H1 (cell line): ENCODE measurements around the gene ZNF302. TPM values are rescaled to one million over a fixed set of nuclear protein-coding genes. Genes with fewer than 3 reads are reported as not detected.

Experiments used
- CTCF ChIA-PET: fragments of 300-600 bp; sonication (Branson Sonifier 250); formaldehyde crosslinking; loops from one replicate; lab custom pipeline; 2021; ENCODE audit not compliant: partially characterized antibody; lab: Charles Lee
- POLR2A ChIA-PET: fragments of 300-600 bp; sonication (Branson Sonifier 250); formaldehyde crosslinking; loops from one replicate; lab custom pipeline; 2021; ENCODE audit warnings: inconsistent platforms; ENCODE audit not compliant: partially characterized antibody; lab: Charles Lee
- DNase-seq, 2 experiments: peaks; one replicate each; pipeline versions ENCODE4 v3.0.0 to v3.0.0-alpha.2; 2010 to 2022; ENCODE audit warnings: low spot score in 2 of 2, low read depth in 1 of 2, mixed read lengths in 1 of 2
- FAIRE-seq: peaks from 2 replicates; lab custom pipeline; 2011; peaks lifted over from hg19 to GRCh38; lab: Jason Lieb, UNC
- H2AFZ ChIP-seq: 2 replicates; pipeline ENCODE4 v1.8.1; 2012; ENCODE audit warnings: low read length, inconsistent platforms
- H2AK5ac ChIP-seq: 2 replicates; pipeline ENCODE4 v1.6.1; 2013; ENCODE audit warnings: low read depth, low read length
- H2BK120ac ChIP-seq: replicated peaks from 2 replicates; pipeline ENCODE3; 2013; ENCODE audit warnings: low read depth, low read length, inconsistent platforms
- H2BK12ac ChIP-seq: 2 replicates; pipeline ENCODE4 v1.6.1; 2013; ENCODE audit warnings: low read depth, low read length
- H2BK15ac ChIP-seq: 2 replicates; pipeline ENCODE4 v1.6.1; 2013; ENCODE audit warnings: low read length
- H2BK20ac ChIP-seq: 2 replicates; pipeline ENCODE4 v1.6.1; 2013; ENCODE audit warnings: low read length
- H2BK5ac ChIP-seq: 2 replicates; pipeline ENCODE4 v1.6.1; 2013; ENCODE audit warnings: low read depth, low read length
- H3K14ac ChIP-seq: 2 replicates; pipeline ENCODE4 v1.6.1; 2013; ENCODE audit warnings: inconsistent platforms; ENCODE audit not compliant: insufficient read length
- H3K18ac ChIP-seq: 2 replicates; pipeline ENCODE4 v1.6.1; 2013; ENCODE audit warnings: low read length; ENCODE audit errors: extremely low read depth
- H3K23ac ChIP-seq: 2 replicates; pipeline ENCODE4 v1.6.1; 2013; ENCODE audit warnings: inconsistent platforms; ENCODE audit not compliant: insufficient read length
- H3K23me2 ChIP-seq: 2 replicates; pipeline ENCODE4 v1.6.1; 2013; ENCODE audit warnings: low read depth, low read length
- H3K27ac ChIP-seq: 2 replicates; pipeline ENCODE4 v1.6.1; 2011; ENCODE audit warnings: low read depth, low read length, inconsistent platforms
- H3K27me3 ChIP-seq, 4 experiments: replicated peaks in 1 of 4; 1 replicate in 1 of 4; 2 replicates in 3 of 4; pipeline versions ENCODE4 v1.6.1 to v1.8.1; 2011 to 2013; ENCODE audit warnings: low read length in 3 of 4, mild to moderate bottlenecking in 3 of 4, inconsistent platforms in 2 of 4, mixed read lengths in 2 of 4, moderate library complexity in 1 of 4; ENCODE audit not compliant: control insufficient read depth in 3 of 4, insufficient read depth in 3 of 4; ENCODE audit errors: extremely low read depth in 1 of 4
- H3K36me3 ChIP-seq, 4 experiments: 2 replicates each; pipeline versions ENCODE4 v1.6.1 to v1.8.1; 2011 to 2013; ENCODE audit warnings: mild to moderate bottlenecking in 4 of 4, low read length in 3 of 4, moderate library complexity in 2 of 4, control low read depth in 1 of 4, inconsistent platforms in 1 of 4; ENCODE audit not compliant: insufficient read depth in 4 of 4, control insufficient read depth in 2 of 4
- H3K4ac ChIP-seq: replicated peaks from 2 replicates; pipeline ENCODE3; 2013; ENCODE audit warnings: low read length, low read depth, mixed read lengths, inconsistent platforms; ENCODE audit not compliant: insufficient read length
- H3K4me1 ChIP-seq, 4 experiments: replicated peaks in 1 of 4; 1 replicate in 1 of 4; 2 replicates in 3 of 4; pipeline versions ENCODE4 v1.6.1 to v1.8.1; 2011 to 2013; ENCODE audit warnings: low read length in 3 of 4, inconsistent platforms in 2 of 4, mixed read lengths in 1 of 4; ENCODE audit not compliant: insufficient read depth in 4 of 4, control insufficient read depth in 3 of 4
- H3K4me2 ChIP-seq, 2 experiments: 2 replicates each; pipeline versions ENCODE4 v1.6.1 to v1.8.1; 2011 to 2013; ENCODE audit warnings: low read depth in 2 of 2, low read length in 2 of 2, control low read depth in 1 of 2, inconsistent platforms in 1 of 2, mild to moderate bottlenecking in 1 of 2; ENCODE audit not compliant: insufficient read depth in 1 of 2
- H3K4me3 ChIP-seq, 4 experiments: fragments of 200-600, 300-600 bp in 1 of 4; sonication (generic), shearing (Covaris generic), sonication (Bioruptor Twin) in 1 of 4; 2 replicates each; pipeline versions ENCODE4 v1.5.1 to v1.8.1; 2011 to 2016; ENCODE audit warnings: low read length in 4 of 4, low read depth in 3 of 4, control low read depth in 2 of 4, inconsistent platforms in 2 of 4, mild to moderate bottlenecking in 2 of 4, mixed read lengths in 1 of 4, moderate library complexity in 1 of 4; ENCODE audit not compliant: insufficient read depth in 2 of 4; ENCODE audit errors: extremely low read depth in 1 of 4
- H3K56ac ChIP-seq: replicated peaks from 2 replicates; pipeline ENCODE3; 2013; ENCODE audit warnings: low read depth, mild to moderate bottlenecking, mixed read lengths, low read length, inconsistent platforms; ENCODE audit not compliant: insufficient read length
- H3K79me1 ChIP-seq: 2 replicates; pipeline ENCODE4 v1.6.1; 2013; ENCODE audit warnings: low read depth, low read length, control low read depth
- H3K79me2 ChIP-seq, 2 experiments: 2 replicates each; pipeline versions ENCODE4 v1.6.1 to v1.8.1; 2012 to 2013; ENCODE audit warnings: low read length in 2 of 2, mild to moderate bottlenecking in 2 of 2, inconsistent platforms in 1 of 2; ENCODE audit not compliant: insufficient read depth in 2 of 2, control insufficient read depth in 1 of 2
- H3K9ac ChIP-seq, 4 experiments: replicated peaks in 1 of 4; 1 replicate in 1 of 4; 2 replicates in 3 of 4; pipeline versions ENCODE4 v1.6.1 to v1.8.1; 2011 to 2013; ENCODE audit warnings: low read depth in 3 of 4, low read length in 3 of 4, control low read depth in 2 of 4, mild to moderate bottlenecking in 2 of 4, moderate library complexity in 2 of 4, inconsistent platforms in 1 of 4; ENCODE audit errors: extremely low read depth in 1 of 4
- H3K9me3 ChIP-seq, 2 experiments: 2 replicates each; pipeline versions ENCODE4 v1.6.1 to v1.8.1; 2012 to 2013; ENCODE audit warnings: mild to moderate bottlenecking in 2 of 2, moderate library complexity in 2 of 2, control low read depth in 1 of 2, inconsistent platforms in 1 of 2, low read depth in 1 of 2, low read length in 1 of 2, mixed read lengths in 1 of 2; ENCODE audit not compliant: insufficient read depth in 2 of 2
- H4K20me1 ChIP-seq, 2 experiments: replicated peaks in 1 of 2; 2 replicates each; pipeline versions ENCODE3 to v1.8.1; 2011 to 2013; ENCODE audit warnings: inconsistent platforms in 2 of 2, low read length in 2 of 2, mild to moderate bottlenecking in 1 of 2; ENCODE audit not compliant: insufficient read depth in 2 of 2, control insufficient read depth in 1 of 2
- H4K5ac ChIP-seq: 2 replicates; pipeline ENCODE4 v1.6.1; 2013; ENCODE audit warnings: low read length, low read depth, mixed read lengths, inconsistent platforms; ENCODE audit not compliant: insufficient read length
- H4K8ac ChIP-seq: 2 replicates; pipeline ENCODE4 v1.8.0; 2013; ENCODE audit warnings: mild to moderate bottlenecking, moderate library complexity, low read length, inconsistent platforms; ENCODE audit not compliant: insufficient read depth; ENCODE audit errors: extremely low read depth
- H4K91ac ChIP-seq: replicated peaks from 2 replicates; pipeline ENCODE3; 2013; ENCODE audit warnings: low read length, mixed read lengths, inconsistent platforms; ENCODE audit not compliant: insufficient read length
- BRCA1 ChIP-seq: IDR thresholded peaks from 2 replicates; pipeline ENCODE4 v1.6.1; 2012; ENCODE audit warnings: low read depth, low read length, improper control_type of control experiment
- CEBPB ChIP-seq: IDR thresholded peaks from 2 replicates; pipeline ENCODE4 v1.6.1; 2012; ENCODE audit warnings: low read depth, low read length
- EP300 ChIP-seq, 2 experiments: IDR thresholded peaks; 1 replicate in 1 of 2; 2 replicates in 1 of 2; pipeline ENCODE4 v1.6.1; 2011 to 2012; ENCODE audit warnings: low read depth in 2 of 2, low read length in 2 of 2, mild to moderate bottlenecking in 2 of 2, borderline replicate concordance in 1 of 2, inconsistent platforms in 1 of 2, moderate library complexity in 1 of 2
- HDAC2 ChIP-seq, 2 experiments: fragments of 300-600 bp in 1 of 2; sonication (generic) in 1 of 2; IDR thresholded peaks; 2 replicates each; pipeline ENCODE4 v1.6.1; 2011 to 2012; ENCODE audit warnings: low read depth in 2 of 2, low read length in 2 of 2, mild to moderate bottlenecking in 2 of 2, moderate library complexity in 2 of 2, borderline replicate concordance in 1 of 2, inconsistent platforms in 1 of 2
- HDAC6 ChIP-seq: IDR thresholded peaks from one replicate; pipeline ENCODE4 v1.7.1; 2012; ENCODE audit warnings: low read depth, mild to moderate bottlenecking, inconsistent platforms, low read length, moderate library complexity
- JUN ChIP-seq: IDR thresholded peaks from 2 replicates; pipeline ENCODE4 v1.6.1; 2011; ENCODE audit warnings: low read depth, mild to moderate bottlenecking, improper control_type of control experiment, low read length
- JUND ChIP-seq: IDR thresholded peaks from 2 replicates; pipeline ENCODE4 v1.6.1; 2011; ENCODE audit warnings: mild to moderate bottlenecking, improper control_type of control experiment, low read length
- KDM4A ChIP-seq: IDR thresholded peaks from one replicate; pipeline ENCODE4 v1.7.1; 2012; ENCODE audit warnings: low read depth, mild to moderate bottlenecking, moderate library complexity, low read length, inconsistent platforms; ENCODE audit not compliant: severe bottlenecking
- MAFK ChIP-seq: IDR thresholded peaks from 2 replicates; pipeline ENCODE4 v1.6.1; 2012; ENCODE audit warnings: low read depth, mild to moderate bottlenecking, improper control_type of control experiment, low read length
- POLR2A ChIP-seq, 2 experiments: IDR thresholded peaks; 1 replicate in 1 of 2; 2 replicates in 1 of 2; pipeline ENCODE4 v1.6.1; 2011; ENCODE audit warnings: low read depth in 2 of 2, low read length in 2 of 2, mild to moderate bottlenecking in 2 of 2; ENCODE audit errors: control extremely low read depth in 1 of 2
- SAP30 ChIP-seq: fragments of 300-600 bp; sonication (generic); IDR thresholded peaks from 2 replicates; pipeline ENCODE4 v1.7.1; 2012; ENCODE audit warnings: low read length, moderate library complexity, mild to moderate bottlenecking, inconsistent platforms; ENCODE audit not compliant: insufficient read depth, insufficient replicate concordance
- SIRT6 ChIP-seq: IDR thresholded peaks from one replicate; pipeline ENCODE4 v1.7.1; 2012; ENCODE audit warnings: low read length, inconsistent platforms
- TAF1 ChIP-seq: IDR thresholded peaks from 2 replicates; pipeline ENCODE4 v1.6.1; 2011; ENCODE audit warnings: mild to moderate bottlenecking, low read depth, low read length
- TCF12 ChIP-seq: IDR thresholded peaks from 2 replicates; pipeline ENCODE4 v1.6.1; 2011; ENCODE audit warnings: low read depth, mild to moderate bottlenecking, low read length
- WGBS, 2 experiments: shearing (Covaris generic) in 1 of 2; methylation state at CpG; one replicate each; pipeline versions ENCODE4 v1.1.6 to v1.1.7; 2013 to 2015; ENCODE audit warnings: low lambda C conversion rate in 2 of 2, mixed read lengths in 2 of 2, inconsistent platforms in 1 of 2, low coverage in 1 of 2, missing lambda C conversion rate in 1 of 2; ENCODE audit not compliant: insufficient replicate concordance in 2 of 2, insufficient coverage in 1 of 2, insufficient read length in 1 of 2; ENCODE audit errors: extremely low coverage in 1 of 2, missing lambda C conversion rate in 1 of 2; 5-methylcytosine and 5-hydroxymethylcytosine counted together
- polyA plus RNA-seq, 7 experiments: library from polyadenylated mRNA; depleted of rRNA in 3 of 7; stranded (reverse) in 5 of 7; unstranded in 2 of 7; fragments of >200 nt in 5 of 7; fragments of 200-250 nt in 2 of 7; gene quantifications; 1 replicate in 5 of 7; 2 replicates in 1 of 7; 4 replicates in 1 of 7; pipeline versions ENCODE4 v1.2.1 to v1.2.3, GENCODE V29; 2011 to 2013; ENCODE audit warnings: missing spikeins in 2 of 7, mixed read lengths in 2 of 7
- total RNA-seq: library from RNA; stranded (reverse); fragmentation: NEBNext Ultra II Directional; extraction: Animal tissue kit (Norgen Biotek cat#: 25700); gene quantifications from 2 replicates; pipeline ENCODE4 v1.2.1, GENCODE V29; 2021
- TF ChIP-seq, protein P1 (sequence below): IDR thresholded peaks from 2 replicates; pipeline ENCODE4 v1.6.1; 2012; ENCODE audit warnings: inconsistent platforms

Gene ZNF302
- total and polyA plus RNA-seq, 2 of the 8 experiments (the other 6 are each of a cell fraction or from before 2014, with no cell fraction given) = 9.1 to 20.4 TPM

DNA sequence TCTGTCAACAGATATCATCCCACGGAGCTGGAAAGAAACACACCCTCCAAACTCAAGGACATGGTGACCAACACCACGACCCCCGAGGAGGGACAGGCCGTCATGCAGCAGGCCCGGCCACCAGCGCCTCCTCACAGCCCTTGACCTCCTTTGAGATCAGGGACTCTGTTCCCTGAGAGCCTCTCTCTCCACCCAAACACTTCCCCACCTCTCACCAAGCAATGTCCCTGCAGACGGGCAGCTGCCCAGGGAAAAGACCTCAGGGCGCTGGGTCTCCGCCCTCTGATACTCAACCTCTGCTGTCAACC lies 10.6 kb upstream of the ZNF302 start:
- Histone ChIP-seq H2BK5ac (no peak overlapping the region), H2AK5ac (no peak overlapping the region), H3K4me3 (no peak overlapping the region), H3K23me2 (no peaks in the 10 kb centered on the region), H2BK12ac (no peak overlapping the region), H3K23ac (no peak overlapping the region), H3K14ac (no peak overlapping the region), H3K79me2 (no peaks in the 10 kb centered on the region), H3K18ac (no peak overlapping the region), H2BK15ac (no peak overlapping the region), H3K4ac (no peak overlapping the region), H3K4me2 (no peak overlapping the region), H2BK120ac (no peak overlapping the region), H2BK20ac (no peak overlapping the region), H3K9me3 (peaks cover 0 to 18% of the 10 kb centered on the region in 2 experiments; a peak in 1 of 4 replicates), H3K9ac (no peak overlapping the region), H4K5ac (no peak overlapping the region), H4K91ac (no peak overlapping the region), H3K27ac (no peak overlapping the region), H4K8ac (no peak overlapping the region), H3K4me1 (no peaks in the 10 kb centered on the region), H3K36me3 (no peaks in the 10 kb centered on the region), H3K79me1 (no peaks in the 10 kb centered on the region), H3K56ac (no peak overlapping the region), H4K20me1 (no peaks in the 10 kb centered on the region), H3K27me3 (no peaks in the 10 kb centered on the region), H2AFZ (no peak overlapping the region)
- 90% methylated on average over 9 of the region's 9 CpGs; no CpG with 5 or more reads in 1 of the 2 experiments for WGBS, 2 experiments
- CTCF ChIA-PET = no interaction called here
- no peak for FAIRE-seq
- no peak for DNase-seq
- POLR2A ChIA-PET = interaction anchor here (2.4 kb wide), 2 partner anchors 9 to 11 kb away, joined by 8 to 11 read pairs; partner anchors contain the start of genes SCGB2B2 and ZNF302
- TF ChIP-seq CEBPB (no peak), SAP30 (no peak), HDAC2 (IDR thresholded peaks at IDR 0.05; ENCODE audit: borderline replicate concordance in 1 of 2, low read depth in 2 of 2, low read length in 2 of 2) (no peak), EP300 (IDR thresholded peaks at IDR 0.05; ENCODE audit: borderline replicate concordance in 1 of 2, low read depth in 2 of 2, low read length in 2 of 2) (no peak), TAF1 (no peak), TCF12 (no peak), HDAC6 (no peak), POLR2A (IDR thresholded peaks at IDR 0.05; ENCODE audit: control extremely low read depth in 1 of 2, low read depth in 2 of 2, low read length in 2 of 2) (no peak), JUND (no peak), JUN (no peak), BRCA1 (no peak), MAFK (no peak), SIRT6 (no peak), KDM4A (no peak)
- TF ChIP-seq, protein P1, sequence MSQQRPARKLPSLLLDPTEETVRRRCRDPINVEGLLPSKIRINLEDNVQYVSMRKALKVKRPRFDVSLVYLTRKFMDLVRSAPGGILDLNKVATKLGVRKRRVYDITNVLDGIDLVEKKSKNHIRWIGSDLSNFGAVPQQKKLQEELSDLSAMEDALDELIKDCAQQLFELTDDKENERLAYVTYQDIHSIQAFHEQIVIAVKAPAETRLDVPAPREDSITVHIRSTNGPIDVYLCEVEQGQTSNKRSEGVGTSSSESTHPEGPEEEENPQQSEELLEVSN = no peak
